ENCODE results near the gene FAM131A.

GRCh38 chr3:184379358-184380184 is 42.2 kb downstream of the FAM131A start, which contains the start of gene CHRD:
- TF ChIP-seq ATF3 (IDR thresholded peaks at IDR 0.05) (no peak), ATF3 (CRISPR knock-in tag; conservative IDR thresholded peaks at IDR 0.05) (no peak), EP300 (IDR thresholded peaks at IDR 0.05; ENCODE audit: low read length) (no peak), CBX3 (IDR thresholded peaks at IDR 0.05; ENCODE audit: borderline replicate concordance in 1 of 2, low read length in 2 of 2) (no peak)
